Activated CD4-positive, alpha-beta T cell treated with anti-CD3 and anti-CD28 coated beads, Interleukin-2, amount 50 U/mL, for 4 hours (primary cell): ENCODE measurements around the gene CXorf49.
"Not testable (repeated sequence)": the region's sequence is repeated elsewhere in the genome, so short reads cannot be mapped to it uniquely, and the experiment has no call there.

Experiments used
- DNase-seq, 2 experiments: peaks; one replicate each; pipeline ENCODE4 v3.0.0-alpha.2; 2020

CXorf49 gene

GRCh38 chrX:71671043-71671780, 46.9 kb downstream of the CXorf49 start:
- peak; percentile 48 to 54 for DNase-seq

- DNase-seq: not testable (repeated sequence)
Observed at GRCh38 chrX:71669947-71670346, 48.1 kb downstream of the CXorf49 start.

GRCh38 chrX:71669492-71669891, 48.6 kb downstream of the CXorf49 start:
- no peak for DNase-seq

- DNase-seq: no peak
Observed at GRCh38 chrX:71668248-71668595, 49.9 kb downstream of the CXorf49 start.

GRCh38 chrX:71667328-71668247, 50.5 kb downstream of the CXorf49 start, which contains the start of gene LOC101059915:
LOC101059915 (plus strand) TSS chrX:71667546.
- no peak for DNase-seq

- DNase-seq: no peak
Observed at GRCh38 chrX:71666240-71667223, 51.6 kb downstream of the CXorf49 start.

GRCh38 chrX:71665747-71666146, 52.3 kb downstream of the CXorf49 start:
- no peak for DNase-seq

GRCh38 chrX:71664889-71665491, 53.1 kb downstream of the CXorf49 start:
- no peak for DNase-seq
